22Rv1 (cell line): Measurements from ENCODE around the gene DMXL2.

ENCODE experiments used
- ZFX ChIP-seq: fragments of 450-650 bp; IDR thresholded peaks from 2 replicates; pipeline ENCODE4 v1.6.1; 2017; ENCODE audit warnings: antibody characterized with exemption, borderline replicate concordance
- TF ChIP-seq, protein P1 (sequence below): fragments of 450-650 bp; IDR thresholded peaks from 2 replicates; pipeline ENCODE4 v1.5.1; 2017; ENCODE audit warnings: mild to moderate bottlenecking

DNA sequence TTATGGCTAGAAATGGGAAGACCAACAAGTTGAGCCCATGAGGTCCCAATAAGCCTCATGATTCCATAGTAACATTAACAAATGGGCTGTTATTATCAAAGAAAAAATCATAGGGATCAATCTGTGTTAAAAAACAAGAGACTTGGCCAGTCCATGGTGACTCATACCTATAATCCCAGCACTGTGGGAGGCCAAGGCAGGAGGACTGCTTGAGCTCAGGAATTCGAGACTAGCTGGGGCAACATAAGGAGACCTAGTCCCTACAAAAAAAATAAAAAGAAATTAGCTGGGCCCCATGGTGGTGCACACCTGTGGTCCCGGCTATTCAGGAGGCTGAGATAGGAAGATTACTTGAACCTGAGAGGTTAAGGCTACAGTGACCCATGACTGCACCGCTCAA lies 124.8 kb downstream of the DMXL2 start:
- TF ChIP-seq, protein P1, sequence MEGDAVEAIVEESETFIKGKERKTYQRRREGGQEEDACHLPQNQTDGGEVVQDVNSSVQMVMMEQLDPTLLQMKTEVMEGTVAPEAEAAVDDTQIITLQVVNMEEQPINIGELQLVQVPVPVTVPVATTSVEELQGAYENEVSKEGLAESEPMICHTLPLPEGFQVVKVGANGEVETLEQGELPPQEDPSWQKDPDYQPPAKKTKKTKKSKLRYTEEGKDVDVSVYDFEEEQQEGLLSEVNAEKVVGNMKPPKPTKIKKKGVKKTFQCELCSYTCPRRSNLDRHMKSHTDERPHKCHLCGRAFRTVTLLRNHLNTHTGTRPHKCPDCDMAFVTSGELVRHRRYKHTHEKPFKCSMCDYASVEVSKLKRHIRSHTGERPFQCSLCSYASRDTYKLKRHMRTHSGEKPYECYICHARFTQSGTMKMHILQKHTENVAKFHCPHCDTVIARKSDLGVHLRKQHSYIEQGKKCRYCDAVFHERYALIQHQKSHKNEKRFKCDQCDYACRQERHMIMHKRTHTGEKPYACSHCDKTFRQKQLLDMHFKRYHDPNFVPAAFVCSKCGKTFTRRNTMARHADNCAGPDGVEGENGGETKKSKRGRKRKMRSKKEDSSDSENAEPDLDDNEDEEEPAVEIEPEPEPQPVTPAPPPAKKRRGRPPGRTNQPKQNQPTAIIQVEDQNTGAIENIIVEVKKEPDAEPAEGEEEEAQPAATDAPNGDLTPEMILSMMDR, result no peak
- no peak for TF ChIP-seq ZFX
